CD4-positive, alpha-beta T cell treated with Interleukin-15 for 4 hours (primary cell): ENCODE measurements around the gene PCYT2.

Source experiments
- DNase-seq: peaks from one replicate; pipeline ENCODE4 v3.0.0-alpha.2; 2020; ENCODE audit warnings: low spot score

The PCYT2 gene

GRCh38 chr17:81942167-81942553 lies 31.0 kb upstream of the PCYT2 start:
- DNase-seq: no peak

DNA sequence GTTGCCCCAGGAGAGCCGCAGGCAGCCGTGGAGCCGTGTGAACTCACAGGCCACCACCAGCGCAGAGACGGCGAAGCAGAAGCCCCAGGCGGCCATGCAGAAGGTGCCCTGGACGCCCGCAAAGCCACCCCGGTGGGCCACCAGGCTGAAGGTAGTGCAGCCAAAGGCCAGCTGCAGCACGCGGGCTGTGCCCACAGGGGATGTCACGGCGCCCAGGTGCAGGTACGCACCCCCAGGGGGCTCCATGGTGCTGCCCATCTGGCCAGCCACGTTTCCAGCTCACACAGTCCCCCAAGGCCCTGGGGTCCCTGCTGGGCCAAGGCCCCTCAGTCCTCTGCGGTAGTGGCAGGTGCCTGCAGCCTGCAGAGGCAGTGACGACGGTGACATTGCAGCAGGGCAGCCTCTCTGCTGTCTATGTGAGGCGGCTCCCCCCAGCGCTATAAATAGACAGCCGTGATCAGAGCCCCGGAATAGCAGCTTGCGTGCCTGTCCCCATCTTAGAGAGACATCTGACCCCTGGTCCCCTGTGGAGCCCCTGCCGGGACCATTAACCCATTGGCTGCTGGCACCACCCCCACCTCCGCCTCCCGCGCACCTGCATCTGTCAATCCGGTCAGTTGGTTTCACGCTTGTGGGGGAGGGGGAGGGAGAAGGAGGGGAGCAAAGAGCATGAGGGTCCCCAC lies 30.4 kb upstream of the PCYT2 start:
- no peak for DNase-seq

DNA sequence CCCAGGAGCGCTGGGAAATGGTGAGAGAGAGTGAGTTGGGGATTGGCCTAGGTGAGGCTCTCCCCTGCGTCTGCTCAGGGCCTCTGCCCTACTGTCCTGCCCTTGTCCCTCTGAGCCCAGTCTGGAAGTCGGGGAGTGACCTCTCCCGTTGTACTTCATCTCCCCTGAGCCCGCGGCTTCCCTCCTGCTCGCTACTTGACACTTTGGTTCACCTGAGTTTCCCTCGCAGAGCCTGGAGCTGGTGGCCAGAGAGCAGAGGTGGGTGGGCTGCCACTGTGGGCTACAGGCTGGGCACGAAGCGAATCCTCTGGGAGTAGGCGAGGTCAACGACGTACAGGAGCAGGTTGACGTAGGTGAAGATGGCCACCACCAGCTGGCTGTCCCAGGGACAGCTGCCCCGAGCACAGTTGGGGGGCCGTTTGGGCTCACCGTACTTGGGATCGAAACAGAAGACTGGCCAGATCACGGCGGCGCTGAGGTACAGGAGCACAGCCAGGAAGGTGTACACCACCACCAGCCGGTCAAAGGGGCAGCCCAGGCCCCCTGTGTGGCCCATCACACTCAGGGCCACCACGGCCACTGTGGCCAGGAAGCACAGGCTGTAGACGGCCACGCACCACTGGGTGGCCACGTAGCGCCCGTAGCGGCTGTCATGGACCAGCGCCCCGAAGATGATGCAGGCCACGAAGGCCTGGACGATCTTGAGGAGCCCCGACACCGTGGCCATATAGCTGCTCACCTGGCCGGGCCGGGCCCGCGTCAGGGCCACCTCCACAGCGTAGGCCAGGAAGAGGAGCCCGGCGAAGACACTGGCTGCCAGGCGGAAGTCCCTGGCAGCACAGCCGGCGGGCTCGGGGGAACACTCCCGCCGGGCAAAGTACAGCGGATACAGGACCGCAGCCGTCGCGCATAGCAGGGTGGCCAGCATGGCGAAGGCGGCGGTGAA lies 29.6 kb upstream of the PCYT2 start:
- DNase-seq: no peak

GRCh38 chr17:81939881-81940385 lies 28.7 kb upstream of the PCYT2 start:
- no peak for DNase-seq

- no peak for DNase-seq
These were observed 28.0 kb upstream of the PCYT2 start for GRCh38 chr17:81939218-81939617.

GRCh38 chr17:81935709-81936084 lies 24.5 kb upstream of the PCYT2 start:
- no peak for DNase-seq

- DNase-seq: no peak
These were observed 23.9 kb upstream of the PCYT2 start for GRCh38 chr17:81934850-81935708.

- DNase-seq: no peak
These were observed 23.0 kb upstream of the PCYT2 start for GRCh38 chr17:81934098-81934757.

DNA sequence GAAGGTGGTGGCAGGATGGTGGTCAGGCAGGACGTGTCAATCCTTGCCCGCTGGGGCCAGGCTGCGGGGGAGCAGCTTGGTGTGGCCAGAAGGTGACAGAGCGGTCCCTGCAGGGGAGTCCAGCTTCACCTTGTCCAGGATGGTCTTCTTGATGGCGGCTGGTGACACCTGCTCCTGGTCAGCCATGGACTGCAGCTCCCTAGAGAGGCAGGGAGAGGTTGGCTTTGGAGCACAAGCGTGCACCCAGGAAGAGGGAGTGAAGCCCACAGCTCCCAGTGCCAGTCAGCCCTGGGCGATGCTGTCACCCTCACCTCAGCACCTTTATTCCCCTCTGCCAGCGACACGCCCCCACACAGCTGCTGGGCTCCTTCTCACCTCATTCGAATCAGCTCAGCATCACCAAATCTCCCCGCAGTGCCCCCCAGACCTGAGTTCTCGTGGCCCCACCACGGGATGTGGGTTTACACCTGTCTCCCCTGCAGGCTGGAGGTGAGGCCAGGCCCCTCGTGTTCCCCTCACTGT lies 22.0 kb upstream of the PCYT2 start:
- no peak for DNase-seq

GRCh38 chr17:81932333-81932983 lies 21.3 kb upstream of the PCYT2 start:
- DNase-seq: no peak

GRCh38 chr17:81931557-81932332 lies 20.5 kb upstream of the PCYT2 start:
- no peak for DNase-seq

DNA sequence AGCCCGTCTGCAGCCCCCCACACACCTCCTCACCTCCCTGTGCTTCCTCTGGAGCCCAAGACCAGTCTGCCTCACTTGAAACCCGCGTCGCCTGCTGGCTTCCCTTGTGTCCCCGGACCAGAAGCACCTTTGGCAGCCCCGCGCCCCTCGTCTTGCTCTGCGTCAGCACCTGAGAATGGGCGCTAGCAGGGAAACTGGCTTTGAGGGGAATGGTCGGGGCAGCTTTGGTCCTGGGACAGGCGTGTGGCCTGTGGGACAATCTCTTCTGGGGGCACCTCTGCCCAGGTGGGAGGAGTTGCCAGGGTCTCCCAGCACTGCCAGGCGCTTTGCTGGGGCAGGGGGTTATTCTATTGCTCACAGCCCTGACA lies 20.0 kb upstream of the PCYT2 start:
- DNase-seq: no peak

DNA sequence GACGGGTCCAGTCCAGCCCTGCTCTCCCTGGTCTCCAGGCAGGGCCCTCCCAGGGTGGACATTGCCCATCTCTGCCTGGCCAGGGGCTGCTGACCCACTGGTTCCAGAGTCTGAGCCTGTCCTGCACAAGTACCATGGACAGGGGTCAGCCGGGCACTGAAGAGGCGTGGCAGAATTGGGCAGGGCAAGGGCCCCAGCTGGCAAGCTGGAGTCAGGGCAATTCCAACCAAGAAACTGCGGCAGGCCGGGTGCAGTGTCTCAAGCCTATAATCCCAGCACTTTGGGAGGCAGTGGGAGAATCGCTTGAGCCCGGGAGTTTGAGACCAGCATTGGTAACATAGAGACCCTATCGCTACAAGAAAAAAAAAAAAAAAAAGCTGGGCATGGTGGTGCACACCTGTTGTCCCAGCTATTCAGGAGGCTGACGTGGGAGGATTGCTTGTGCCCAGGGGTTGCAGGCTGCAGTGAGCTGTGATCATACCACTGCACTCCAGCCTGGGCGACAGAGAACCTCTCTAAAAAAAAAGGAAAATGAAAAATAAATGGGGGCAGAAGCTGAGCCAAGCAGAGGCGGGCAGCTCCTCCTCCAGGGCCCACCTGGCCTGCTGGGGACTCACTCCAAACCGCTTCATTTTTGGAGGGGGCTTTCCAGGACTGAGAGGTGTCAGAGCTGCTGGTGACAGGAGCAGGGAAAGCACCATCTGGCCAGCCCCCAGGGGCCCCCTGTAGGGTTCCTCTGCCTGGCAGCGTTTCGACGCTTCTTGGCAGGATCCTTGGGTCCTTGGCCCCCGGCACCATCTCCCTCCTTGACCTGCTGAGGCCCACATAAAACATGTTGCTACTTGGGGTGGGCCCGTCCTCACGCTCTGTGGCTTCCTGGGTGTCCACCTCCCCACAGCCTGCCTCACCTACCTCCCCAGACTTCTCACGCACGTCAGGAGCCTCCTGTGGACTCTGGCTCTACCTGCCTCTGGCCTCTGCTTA lies 19.2 kb upstream of the PCYT2 start:
- DNase-seq: no peak

GRCh38 chr17:81929253-81930141 lies 18.3 kb upstream of the PCYT2 start:
- DNase-seq: no peak

GRCh38 chr17:81928544-81929252 lies 17.5 kb upstream of the PCYT2 start:
- no peak for DNase-seq

GRCh38 chr17:81927653-81928543 lies 16.7 kb upstream of the PCYT2 start, which contains the start of gene MAFG:
Gene MAFG (minus strand): TSS chr17:81927735. CDS start chr17:81923185, 4,550 bp downstream.
- peak; percentile 86 for DNase-seq
